PC-9 (cell line): ENCODE results near the gene RHOF. TPM values are rescaled to one million over a fixed set of nuclear protein-coding genes. Genes with fewer than 3 reads are reported as not detected.

Source experiments
- BruUV-seq: library from RNA; stranded (reverse); fragments of 400-500 nt; replicated peaks from 2 replicates; lab custom pipeline; 2021; lab: Mats Ljungman, UMichigan
- CTCF ChIA-PET: fragments of 300-600 bp; sonication (Branson Sonifier 250); formaldehyde crosslinking; loops from one replicate; lab custom pipeline; 2022; ENCODE audit warnings: antibody characterized with exemption; lab: Charles Lee
- POLR2A ChIA-PET: fragments of 300-600 bp; sonication (Branson Sonifier 250); formaldehyde crosslinking; loops from one replicate; lab custom pipeline; 2022; ENCODE audit warnings: antibody characterized with exemption; ENCODE audit not compliant: unreplicated experiment; lab: Charles Lee
- DNase-seq, 2 experiments: peaks; one replicate each; pipeline versions ENCODE4 v3.0.0 to v3.0.0-alpha.2; 2015 to 2022; ENCODE audit warnings: mixed read lengths in 1 of 2
- H2AFZ ChIP-seq: fragments of 200-600 bp; sonication (generic); 2 replicates; pipeline ENCODE4 v1.8.1; 2017; ENCODE audit warnings: antibody characterized with exemption
- H3F3A ChIP-seq: fragments of 200-600 bp; sonication (generic); 2 replicates; pipeline ENCODE4 v1.8.1; 2017; ENCODE audit warnings: antibody characterized with exemption, mild to moderate bottlenecking, low read depth; ENCODE audit not compliant: insufficient read depth
- H3K27ac ChIP-seq: fragments of 200-600 bp; sonication (generic); 2 replicates; pipeline ENCODE4 v1.6.1; 2016; ENCODE audit warnings: mixed run types
- H3K27me3 ChIP-seq: fragments of 200-600 bp; sonication (generic); 2 replicates; pipeline ENCODE4 v1.6.1; 2016; ENCODE audit warnings: low read depth, mixed run types; ENCODE audit not compliant: insufficient read depth
- H3K36me3 ChIP-seq: fragments of 200-600 bp; sonication (generic); 2 replicates; pipeline ENCODE4 v1.6.1; 2016; ENCODE audit warnings: low read depth, mixed run types
- H3K4me1 ChIP-seq: fragments of 200-600 bp; sonication (generic); replicated peaks from 2 replicates; pipeline ENCODE4 v1.6.1; 2016; ENCODE audit warnings: mixed run types; ENCODE audit not compliant: insufficient read depth
- H3K4me2 ChIP-seq: fragments of 200-600 bp; sonication (generic); 2 replicates; pipeline ENCODE4 v1.6.1; 2017; ENCODE audit warnings: mixed run types
- H3K4me3 ChIP-seq: fragments of 200-600 bp; sonication (generic); 2 replicates; pipeline ENCODE4 v1.6.1; 2016; ENCODE audit warnings: mixed run types
- H3K79me2 ChIP-seq: fragments of 200-600 bp; sonication (generic); 2 replicates; pipeline ENCODE4 v1.6.1; 2017; ENCODE audit warnings: low read depth, mixed run types
- H3K9me2 ChIP-seq: fragments of 200-600 bp; sonication (generic); 2 replicates; pipeline ENCODE4 v1.8.1; 2017; ENCODE audit warnings: mild to moderate bottlenecking; ENCODE audit not compliant: insufficient read depth
- H3K9me3 ChIP-seq: fragments of 200-600 bp; sonication (generic); 2 replicates; pipeline ENCODE4 v1.8.1; 2016; ENCODE audit warnings: low read depth; ENCODE audit not compliant: insufficient read depth
- H4K20me1 ChIP-seq: fragments of 200-600 bp; sonication (generic); 2 replicates; pipeline ENCODE4 v1.8.1; 2017; ENCODE audit not compliant: insufficient read depth
- EZH2 ChIP-seq: fragments of 200-600 bp; sonication (generic); IDR thresholded peaks from 2 replicates; pipeline ENCODE4 v1.8.0; 2017; ENCODE audit warnings: antibody characterized with exemption, low read depth
- intact Hi-C: fragments of 100-400 bp; cut with micrococcal nuclease; formaldehyde crosslinking; loops from one replicate; pipeline ENCODE4 v1.10.0; 2022; ENCODE audit not compliant: unreplicated experiment
- total RNA-seq: library from RNA; stranded (reverse); gene quantifications from 2 replicates; pipeline ENCODE4 v1.2.3, GENCODE V29; 2021
- TF ChIP-seq, protein P1 (sequence below): fragments of 200-600 bp; sonication (generic); conservative IDR thresholded peaks from 2 replicates; pipeline ENCODE4 v1.6.1; 2017; ENCODE audit warnings: mixed run types, antibody characterized with exemption, mild to moderate bottlenecking, moderate library complexity

Gene RHOF
- total RNA-seq, 1 experiment from 2014 or later: 179 TPM

DNA sequence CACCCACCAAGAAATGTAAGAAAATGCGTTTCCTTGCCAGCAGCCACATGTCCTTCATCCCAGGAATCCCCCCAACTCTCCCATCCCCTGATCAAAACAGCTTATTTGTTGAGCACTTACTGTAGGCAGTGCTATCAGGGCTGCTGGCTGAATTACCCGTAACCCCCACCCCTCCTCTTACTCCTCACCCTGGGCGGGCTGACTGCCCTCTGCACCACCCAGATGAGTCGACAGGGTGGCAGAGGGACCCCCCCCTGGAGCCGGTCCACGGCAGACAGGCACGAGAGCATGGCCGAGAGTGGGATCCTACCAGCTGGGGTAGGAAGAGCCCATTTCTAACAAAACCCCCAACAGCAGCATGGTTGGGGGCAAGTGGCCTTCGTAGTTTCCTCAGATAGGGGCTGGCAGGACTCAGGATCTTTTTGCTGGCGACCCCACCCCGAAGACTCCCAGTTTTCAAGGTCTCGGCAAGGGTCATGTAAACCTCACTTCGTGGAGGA, 1.1 kb upstream of the RHOF start:
- DNase-seq: no peak
- Histone ChIP-seq H2AFZ (no peak overlapping the region), H3K9me2 (no peaks in the 10 kb centered on the region), H3K9me3 (no peaks in the 10 kb centered on the region), H3K27ac (peak overlapping the region; percentile 69), H3K27me3 (no peaks in the 10 kb centered on the region), H3F3A (peaks cover 68% of the 10 kb centered on the region), H3K36me3 (no peaks in the 10 kb centered on the region), H3K4me1 (peaks cover 69% of the 10 kb centered on the region), H3K4me2 (peak overlapping the region; percentile 93), H4K20me1 (no peaks in the 10 kb centered on the region), H3K79me2 (peaks cover 70% of the 10 kb centered on the region), H3K4me3 (peak overlapping the region; percentile 35; the same call in 1 of the 2 replicates)
- intact Hi-C loops: loop anchor here (1.0 to 10.0 kb wide), 10 partner anchors 8 to 570 kb away; partner anchors contain the start of genes ORAI1 and TMEM120B
- BruUV-seq: no TSS peak
- CTCF ChIA-PET: interaction anchor here (0.5 to 4.9 kb wide), 17 partner anchors 10 to 351 kb away, joined by 3 to 48 read pairs (median 5); partner anchors contain the start of gene PSMD9
- POLR2A ChIA-PET: interaction anchor here (0.6 to 1.1 kb wide), 5 partner anchors 9 to 1177 kb away, joined by 3 to 8 read pairs (median 4); no protein-coding TSS in a partner anchor
- TF ChIP-seq, protein P1, sequence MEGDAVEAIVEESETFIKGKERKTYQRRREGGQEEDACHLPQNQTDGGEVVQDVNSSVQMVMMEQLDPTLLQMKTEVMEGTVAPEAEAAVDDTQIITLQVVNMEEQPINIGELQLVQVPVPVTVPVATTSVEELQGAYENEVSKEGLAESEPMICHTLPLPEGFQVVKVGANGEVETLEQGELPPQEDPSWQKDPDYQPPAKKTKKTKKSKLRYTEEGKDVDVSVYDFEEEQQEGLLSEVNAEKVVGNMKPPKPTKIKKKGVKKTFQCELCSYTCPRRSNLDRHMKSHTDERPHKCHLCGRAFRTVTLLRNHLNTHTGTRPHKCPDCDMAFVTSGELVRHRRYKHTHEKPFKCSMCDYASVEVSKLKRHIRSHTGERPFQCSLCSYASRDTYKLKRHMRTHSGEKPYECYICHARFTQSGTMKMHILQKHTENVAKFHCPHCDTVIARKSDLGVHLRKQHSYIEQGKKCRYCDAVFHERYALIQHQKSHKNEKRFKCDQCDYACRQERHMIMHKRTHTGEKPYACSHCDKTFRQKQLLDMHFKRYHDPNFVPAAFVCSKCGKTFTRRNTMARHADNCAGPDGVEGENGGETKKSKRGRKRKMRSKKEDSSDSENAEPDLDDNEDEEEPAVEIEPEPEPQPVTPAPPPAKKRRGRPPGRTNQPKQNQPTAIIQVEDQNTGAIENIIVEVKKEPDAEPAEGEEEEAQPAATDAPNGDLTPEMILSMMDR: no peak
- no peak for TF ChIP-seq EZH2

DNA sequence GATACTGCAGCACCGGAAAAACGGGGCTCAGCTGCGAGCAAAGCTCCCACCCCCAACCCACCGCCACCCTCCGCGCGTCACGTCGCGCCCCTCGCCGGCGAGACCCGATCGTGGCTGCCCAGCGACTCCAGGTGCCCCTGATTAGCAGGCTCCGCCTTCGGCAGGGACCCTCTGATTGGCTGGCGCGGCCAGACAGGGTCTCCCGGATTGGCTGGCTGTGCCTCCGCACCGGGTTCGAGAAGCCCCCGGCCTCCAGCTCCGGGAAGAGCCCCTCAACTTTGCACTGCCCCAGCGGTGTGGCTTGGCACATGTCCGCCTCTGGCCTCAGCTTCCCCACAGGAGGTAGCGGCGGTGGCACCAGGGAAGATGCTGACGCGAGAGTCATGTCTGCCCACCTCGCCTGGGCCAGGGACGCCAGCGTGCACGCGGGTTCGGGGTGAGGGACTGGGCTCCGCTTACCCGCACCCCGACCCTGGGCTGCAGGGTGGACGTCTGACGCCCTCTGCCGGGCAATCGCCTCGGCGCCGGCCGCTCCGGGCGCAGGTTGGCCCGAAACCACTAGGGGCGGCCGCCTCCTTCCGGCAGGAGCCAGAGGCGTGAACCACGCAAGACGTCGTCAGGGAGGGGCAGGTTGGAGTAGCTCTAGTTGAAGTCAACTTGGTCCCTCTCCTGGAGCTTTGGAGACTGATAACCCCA, 498 bp upstream of the RHOF start:
- TF ChIP-seq, protein P1: peak; percentile 87
- TF ChIP-seq EZH2: no peak
- Histone ChIP-seq H3K36me3 (no peaks in the 10 kb centered on the region), H4K20me1 (no peaks in the 10 kb centered on the region), H3K4me3 (peak overlapping the region; percentile 79), H3K4me1 (peaks cover 71% of the 10 kb centered on the region), H3K4me2 (peak overlapping the region; percentile 93), H3K27ac (peak overlapping the region; percentile 100), H3K79me2 (peaks cover 72% of the 10 kb centered on the region), H2AFZ (peak overlapping the region; percentile 80), H3F3A (peaks cover 70% of the 10 kb centered on the region), H3K9me3 (no peaks in the 10 kb centered on the region), H3K9me2 (no peaks in the 10 kb centered on the region), H3K27me3 (no peaks in the 10 kb centered on the region)
- ChIA-PET CTCF (interaction anchor here (0.5 to 4.9 kb wide), 20 partner anchors 9 to 351 kb away, joined by 3 to 48 read pairs (median 4); partner anchors contain the start of gene PSMD9), POLR2A (interaction anchor here (0.5 to 1.1 kb wide), 7 partner anchors 9 to 1177 kb away, joined by 3 to 8 read pairs (median 4); no protein-coding TSS in a partner anchor)
- BruUV-seq: no TSS peak
- peak; percentile 82 to 98 for DNase-seq
- intact Hi-C loops: loop anchor here (1.0 to 10.0 kb wide), 11 partner anchors 8 to 569 kb away; partner anchors contain the start of genes ORAI1 and TMEM120B
